Activated B cell treated with CpG ODN at 0.5 μM for 24 hours (primary cell): Measurements from ENCODE around the gene MAML1. TPM values are rescaled to one million over a fixed set of nuclear protein-coding genes. Genes with fewer than 3 reads are reported as not detected.
"Not testable (repeated sequence)": the region's sequence is repeated elsewhere in the genome, so short reads cannot be mapped to it uniquely, and the experiment has no call there.

ENCODE experiments used
- ATAC-seq: fragments of 200-7000 bp; cut with Tn5 transposase; one replicate; pipeline ENCODE4 v1.10.0; 2021; ENCODE audit warnings: low read depth, mild to moderate bottlenecking, moderate library complexity
- CTCF ChIA-PET: fragments of 350-600 bp; sonication (Branson Sonifier 250); formaldehyde crosslinking; loops from one replicate; lab custom pipeline; 2021; ENCODE audit warnings: antibody characterized with exemption; lab: Charles Lee
- POLR2A ChIA-PET: fragments of 350-600 bp; sonication (Branson Sonifier 250); formaldehyde crosslinking; loops from one replicate; lab custom pipeline; 2021; ENCODE audit warnings: antibody characterized with exemption; lab: Charles Lee
- DNase-seq: peaks from one replicate; pipeline ENCODE4 v3.0.0; 2022
- H3K27ac Mint-ChIP-seq: one replicate; pipeline ENCODE4 v1.8.0; 2020; ENCODE audit warnings: mixed read lengths
- H3K27me3 Mint-ChIP-seq: one replicate; pipeline ENCODE4 v1.8.0; 2021; ENCODE audit warnings: mixed read lengths
- H3K36me3 Mint-ChIP-seq: one replicate; pipeline ENCODE4 v1.8.0; 2021; ENCODE audit warnings: low read depth, mixed read lengths
- H3K4me1 Mint-ChIP-seq: one replicate; pipeline ENCODE4 v1.8.0; 2021; ENCODE audit warnings: mixed read lengths
- H3K4me3 Mint-ChIP-seq: one replicate; pipeline ENCODE4 v1.8.0; 2020; ENCODE audit warnings: mild to moderate bottlenecking, mixed read lengths
- H3K9me3 Mint-ChIP-seq: one replicate; pipeline ENCODE4 v1.8.0; 2020; ENCODE audit warnings: mixed read lengths
- CTCF ChIP-seq: fragments of 200-600 bp; IDR thresholded peaks from one replicate; pipeline ENCODE4 v1.8.0; 2022; ENCODE audit warnings: antibody characterized with exemption, mild to moderate bottlenecking
- intact Hi-C: fragments of 100-400 bp; cut with micrococcal nuclease; formaldehyde crosslinking; loops from one replicate; pipeline ENCODE4 v1.15.1; 2024
- total RNA-seq: library from RNA; stranded (reverse); gene quantifications from 2 replicates; pipeline ENCODE4 v1.2.3, GENCODE V29; 2022

The MAML1 gene
- 33.6 and 38.8 TPM in 2 replicates for total RNA-seq

DNA sequence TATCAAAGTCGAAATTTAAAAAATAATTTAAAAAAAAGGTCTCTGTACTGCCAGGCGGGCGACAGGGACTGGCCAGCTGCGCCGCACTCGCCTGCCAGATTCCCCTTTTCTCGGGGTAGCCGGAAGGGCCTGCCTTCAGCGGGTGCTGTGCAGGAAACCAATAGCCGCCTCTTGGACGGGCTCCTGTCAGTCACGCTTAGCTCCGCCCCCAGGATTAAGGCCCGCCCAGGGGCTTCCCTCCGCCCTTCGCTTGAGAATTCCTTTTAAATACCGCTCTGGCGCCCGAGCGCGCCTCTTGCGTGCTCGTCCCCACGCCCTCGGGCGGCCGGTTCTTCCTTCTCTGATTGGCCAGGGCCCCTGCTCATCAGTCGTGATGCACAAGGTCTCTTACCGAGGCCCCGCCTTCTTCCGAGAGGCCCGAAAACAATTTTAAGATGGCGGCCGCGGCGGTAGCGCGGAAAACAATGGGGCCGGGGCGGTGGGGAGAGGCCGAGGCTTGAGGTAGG, at the start of gene MAML1:
Gene MAML1, plus strand, starts transcription at position 411 of the 506 bp plus-strand sequence. CDS start 291 bp downstream, outside the sequence.
- intact Hi-C loops, result loop anchor here (1.0 to 10.0 kb wide), 13 partner anchors 30 to 1108 kb away; partner anchors contain the start of genes CANX, CLK4, HNRNPH1 and MGAT1
- Mint-ChIP-seq H3K27me3 (no peaks in the 10 kb centered on the region), H3K27ac (peak within 1 kb of the TSS; percentile 91), H3K36me3 (peaks cover 48% of the 10 kb centered on the region), H3K9me3 (no peaks in the 10 kb centered on the region), H3K4me3 (peak within 1 kb of the TSS; percentile 93), H3K4me1 (peaks cover 37% of the 10 kb centered on the region)
- no peak for TF ChIP-seq CTCF
- CTCF ChIA-PET, result interaction anchor here (0.6 to 2.0 kb wide), 3 partner anchors 24 to 243 kb away, joined by 3 to 9 read pairs (median 4); no protein-coding TSS in a partner anchor
- DNase-seq (peak; percentile 98), ATAC-seq (peak; percentile 93)
- POLR2A ChIA-PET, result interaction anchor here (0.6 to 2.8 kb wide), 19 partner anchors 9 to 239 kb away, joined by 3 to 35 read pairs (median 5); partner anchors contain the start of genes CANX, CBY3, HNRNPH1 and LTC4S

DNA sequence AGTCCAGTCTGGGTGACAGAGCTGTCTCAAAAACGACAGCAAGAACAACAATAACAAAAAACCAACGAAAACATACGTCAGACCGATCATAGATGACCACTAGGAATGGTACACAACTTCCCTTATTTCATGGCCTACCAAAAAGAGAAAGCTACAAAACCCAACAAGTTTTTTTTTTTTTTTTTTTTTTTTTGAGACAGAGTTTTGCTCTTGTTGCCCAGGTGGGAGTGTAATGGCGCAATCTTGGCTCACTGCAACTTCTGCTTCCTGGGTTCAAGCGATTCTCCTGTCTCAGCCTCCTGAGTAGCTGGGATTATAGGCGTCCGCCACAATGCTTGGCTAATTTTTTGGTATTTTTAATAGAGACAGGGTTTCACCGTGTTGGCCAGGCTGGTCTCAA, 43.4 kb upstream of the MAML1 start:
- H3K27ac Mint-ChIP-seq, H3K4me1 Mint-ChIP-seq, ATAC-seq, POLR2A ChIA-PET, H3K36me3 Mint-ChIP-seq, CTCF ChIA-PET, intact Hi-C loops, H3K9me3 Mint-ChIP-seq, H3K4me3 Mint-ChIP-seq, H3K27me3 Mint-ChIP-seq, DNase-seq: not testable (repeated sequence)

DNA sequence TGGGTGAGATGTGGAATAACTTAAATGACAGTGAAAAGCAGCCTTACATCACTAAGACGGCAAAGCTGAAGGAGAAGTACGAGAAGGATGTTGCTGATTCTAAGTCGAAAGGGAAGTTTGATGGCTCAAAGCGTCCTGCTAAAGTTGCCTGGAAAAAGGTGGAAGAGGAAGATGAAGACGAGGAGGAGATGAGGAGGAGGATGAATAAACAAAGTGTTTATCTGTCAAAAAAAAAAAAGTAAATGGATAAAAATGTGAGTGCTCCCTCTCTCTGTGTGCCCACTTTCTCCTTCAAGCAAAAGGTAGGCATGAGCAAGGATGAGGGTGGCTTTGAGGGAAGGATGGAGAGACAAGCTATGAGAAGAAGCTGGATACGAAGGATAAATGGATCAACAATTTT, 38.1 kb upstream of the MAML1 start:
- Mint-ChIP-seq H3K27ac (no peak overlapping the region), H3K4me3 (no peak overlapping the region), H3K9me3 (no peaks in the 10 kb centered on the region), H3K36me3 (peaks cover 4% of the 10 kb centered on the region), H3K27me3 (no peaks in the 10 kb centered on the region), H3K4me1 (peaks cover 14% of the 10 kb centered on the region)
- ChIA-PET CTCF (no interaction called here), POLR2A (interaction anchor here (0.5 kb wide), 1 partner anchor 13 kb away, joined by 6 read pairs; no protein-coding TSS in a partner anchor)
- TF ChIP-seq CTCF, result no peak
- DNase-seq (no peak), ATAC-seq (no peak)
- intact Hi-C loops, result loop anchor here (10.0 kb wide), 2 partner anchors 160 to 210 kb away; partner anchors contain the start of genes MRNIP and TBC1D9B

GRCh38 chr5:179696603-179697002, 36.0 kb upstream of the MAML1 start:
- DNase-seq, result no peak
- no peaks in the 10 kb centered on the region for H3K27me3 Mint-ChIP-seq
- no peak overlapping the region for H3K27ac Mint-ChIP-seq
- peaks cover 16% of the 10 kb centered on the region for H3K36me3 Mint-ChIP-seq
- intact Hi-C loops, result loop anchor here (5.0 to 10.0 kb wide), 3 partner anchors 158 to 1544 kb away; partner anchors contain the start of genes MRNIP, NHP2 and TBC1D9B
- no peak overlapping the region for H3K4me3 Mint-ChIP-seq
- ChIA-PET POLR2A (interaction anchor here (0.5 to 5.4 kb wide), 6 partner anchors 15 to 73 kb away, joined by 4 to 32 read pairs (median 8); partner anchors contain the start of genes CBY3 and HNRNPH1), CTCF (interaction anchor here (1.2 kb wide), 1 partner anchor 17 kb away, joined by 4 read pairs; no protein-coding TSS in a partner anchor)
- no peak for ATAC-seq
- H3K4me1 Mint-ChIP-seq, result peaks cover 31% of the 10 kb centered on the region
- no peak for TF ChIP-seq CTCF
- H3K9me3 Mint-ChIP-seq, result no peaks in the 10 kb centered on the region

GRCh38 chr5:179697108-179697507, 35.5 kb upstream of the MAML1 start:
- H3K4me1 Mint-ChIP-seq, result peaks cover 33% of the 10 kb centered on the region
- CTCF ChIA-PET, result interaction anchor here (1.2 kb wide), 1 partner anchor 17 kb away, joined by 4 read pairs; no protein-coding TSS in a partner anchor
- TF ChIP-seq CTCF, result no peak
- no peaks in the 10 kb centered on the region for H3K9me3 Mint-ChIP-seq
- DNase-seq (no peak), ATAC-seq (no peak)
- intact Hi-C loops, result loop anchor here (5.0 to 10.0 kb wide), 3 partner anchors 158 to 1545 kb away; partner anchors contain the start of genes MRNIP, NHP2 and TBC1D9B
- H3K4me3 Mint-ChIP-seq, result peak overlapping the region; percentile 97
- POLR2A ChIA-PET, result interaction anchor here (0.5 to 5.4 kb wide), 7 partner anchors 16 to 146 kb away, joined by 3 to 32 read pairs (median 4); partner anchors contain the start of genes CBY3, HNRNPH1 and RUFY1
- peak overlapping the region; percentile 99 for H3K27ac Mint-ChIP-seq
- H3K36me3 Mint-ChIP-seq, result peaks cover 18% of the 10 kb centered on the region
- no peaks in the 10 kb centered on the region for H3K27me3 Mint-ChIP-seq

GRCh38 chr5:179697543-179697942, 35.1 kb upstream of the MAML1 start:
- ChIA-PET CTCF (interaction anchor here (1.2 kb wide), 1 partner anchor 18 kb away, joined by 4 read pairs; no protein-coding TSS in a partner anchor), POLR2A (interaction anchor here (0.6 to 5.4 kb wide), 6 partner anchors 16 to 147 kb away, joined by 3 to 32 read pairs (median 4); partner anchors contain the start of genes CBY3, HNRNPH1 and RUFY1)
- not testable (repeated sequence) for DNase-seq, H3K27me3 Mint-ChIP-seq, ATAC-seq, H3K9me3 Mint-ChIP-seq
- H3K27ac Mint-ChIP-seq, result peak overlapping the region; percentile 99
- H3K36me3 Mint-ChIP-seq, result peaks cover 21% of the 10 kb centered on the region
- peak overlapping the region; percentile 97 for H3K4me3 Mint-ChIP-seq
- intact Hi-C loops, result loop anchor here (5.0 to 10.0 kb wide), 3 partner anchors 157 to 1545 kb away; partner anchors contain the start of genes MRNIP, NHP2 and TBC1D9B
- peaks cover 37% of the 10 kb centered on the region for H3K4me1 Mint-ChIP-seq
